ENCODE data around the gene DCTN3. TPM values are rescaled to one million over a fixed set of nuclear protein-coding genes. Genes with fewer than 3 reads are reported as not detected.

DCTN3 gene
- total and polyA plus RNA-seq, 2 of the 4 experiments (the other 2 are of a cell fraction) = 122 to 183 TPM

DNA sequence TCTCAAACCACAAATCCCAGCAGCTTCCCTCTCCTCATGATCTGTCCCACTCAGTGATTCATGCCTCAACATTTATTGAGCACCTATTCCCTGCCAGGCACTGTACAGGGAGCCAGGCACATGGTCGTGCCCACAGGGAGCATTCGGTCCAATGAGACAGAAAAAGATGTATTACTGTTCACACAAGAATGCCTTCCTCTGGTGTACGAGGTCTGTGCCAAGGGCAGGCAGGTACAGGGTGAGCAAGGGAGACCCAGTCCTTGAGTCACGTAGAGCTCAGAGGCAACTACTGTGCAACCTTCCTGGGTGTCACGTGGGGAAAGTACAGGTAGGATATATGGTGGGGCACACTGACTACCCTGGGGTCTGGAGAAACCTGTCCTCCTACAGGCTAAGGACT is 35.3 kb downstream of the DCTN3 start:
- H3K36me3 ChIP-seq (ENCODE audit: control insufficient read depth, insufficient read depth, low read length) = no peaks in the 10 kb centered on the region
- no peak overlapping the region for H3K4ac ChIP-seq (ENCODE audit: low read depth, low read length)
- H3K27me3 ChIP-seq (ENCODE audit: control insufficient read depth, insufficient read depth, low read length) = peaks cover 94% of the 10 kb centered on the region
- H3K56ac ChIP-seq (ENCODE audit: extremely low read depth, insufficient read depth, low read length) = no peak overlapping the region
- in situ Hi-C loops (cut with MboI; ENCODE audit: low sequenced_read_pairs) (no loop called here), intact Hi-C loops (cut with micrococcal nuclease) (no loop called here), dilution Hi-C loops (cut with HindIII; ENCODE audit: low sequenced_read_pairs, unreplicated experiment) (no loop called here)
- ATAC-seq (ENCODE audit: low read depth) (no peak), DNase-seq (no peak)
- H3K9ac ChIP-seq (ENCODE audit: low read depth, low read length) = no peak overlapping the region
- H3K79me1 ChIP-seq (ENCODE audit: low read depth in 1 of 2, low read length in 2 of 2) = no peaks in the 10 kb centered on the region
- H3K4me3 ChIP-seq (ENCODE audit: insufficient read depth, low read depth, low read length) = no peak overlapping the region
- no peaks in the 10 kb centered on the region; the same call in 1 of the 2 replicates for H3K4me1 ChIP-seq (ENCODE audit: control insufficient read depth, insufficient read depth, low read length)
- no peak overlapping the region for H4K5ac ChIP-seq (ENCODE audit: low read depth, low read length)
- H2BK120ac ChIP-seq (ENCODE audit: low read depth, low read length) = no peak overlapping the region
- peaks cover 5% of the 10 kb centered on the region for H4K20me1 ChIP-seq (ENCODE audit: insufficient read depth, low read length)
- no peak overlapping the region for H2BK5ac ChIP-seq (ENCODE audit: low read depth, low read length, poor library complexity, severe bottlenecking)
- H4K8ac ChIP-seq (ENCODE audit: low read depth in 2 of 2, low read length in 2 of 2) = no peak overlapping the region
- no peak overlapping the region for H3K14ac ChIP-seq (replicated peaks; ENCODE audit: low read depth, low read length)
- BruUV-seq (replicated peaks) = no TSS peak
- 80% methylated on average over 1 of the region's 5 CpGs; no CpG with 5 or more reads in 1 of the 2 experiments for WGBS, 2 experiments (ENCODE audit: extremely low coverage in 2 of 2, insufficient read length in 1 of 2)
- no peak overlapping the region for H3K4me2 ChIP-seq (ENCODE audit: low read depth, low read length)
- H2BK15ac ChIP-seq (ENCODE audit: low read depth, low read length) = no peak overlapping the region
- no peaks in the 10 kb centered on the region; the same call in 1 of the 2 replicates for H3K9me1 ChIP-seq (ENCODE audit: insufficient read depth, low read length)
- TF ChIP-seq MXI1 (IDR thresholded peaks at IDR 0.05; ENCODE audit: borderline replicate concordance, low read depth, low read length) (no peak), NFE2L2 (IDR thresholded peaks at IDR 0.05; ENCODE audit: low read depth, low read length) (no peak), RAD21 (IDR thresholded peaks at IDR 0.05; ENCODE audit: low read length) (no peak), CHD1 (IDR thresholded peaks at IDR 0.05; ENCODE audit: low read depth, low read length) (no peak), MAZ (IDR thresholded peaks at IDR 0.05; ENCODE audit: borderline replicate concordance, low read depth, low read length) (no peak), MAFK (IDR thresholded peaks at IDR 0.05; ENCODE audit: low read depth, low read length) (no peak)
- TF ChIP-seq, protein P1, sequence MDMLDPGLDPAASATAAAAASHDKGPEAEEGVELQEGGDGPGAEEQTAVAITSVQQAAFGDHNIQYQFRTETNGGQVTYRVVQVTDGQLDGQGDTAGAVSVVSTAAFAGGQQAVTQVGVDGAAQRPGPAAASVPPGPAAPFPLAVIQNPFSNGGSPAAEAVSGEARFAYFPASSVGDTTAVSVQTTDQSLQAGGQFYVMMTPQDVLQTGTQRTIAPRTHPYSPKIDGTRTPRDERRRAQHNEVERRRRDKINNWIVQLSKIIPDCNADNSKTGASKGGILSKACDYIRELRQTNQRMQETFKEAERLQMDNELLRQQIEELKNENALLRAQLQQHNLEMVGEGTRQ (IDR thresholded peaks at IDR 0.05; ENCODE audit: low read depth, low read length) = no peak
- no peak overlapping the region for H3K18ac ChIP-seq (ENCODE audit: low read depth, low read length)
- H2BK20ac ChIP-seq (ENCODE audit: low read depth, low read length) = no peak overlapping the region
- no peak overlapping the region for H3K23ac ChIP-seq (ENCODE audit: low read depth, low read length)
- H2AK9ac ChIP-seq (replicated peaks; ENCODE audit: low read depth, low read length, poor library complexity) = no peak overlapping the region
- no peak overlapping the region for H2AK5ac ChIP-seq (ENCODE audit: low read depth, low read length)
- no peak overlapping the region for H2AFZ ChIP-seq (replicated peaks; ENCODE audit: low read length, poor library complexity)
- POLR2A ChIA-PET (ENCODE audit: unreplicated experiment) = interaction anchor here (0.6 kb wide), 1 partner anchor 911 kb away, joined by 4 read pairs; no protein-coding TSS in a partner anchor
- no peaks in the 10 kb centered on the region for H3K9me3 ChIP-seq (ENCODE audit: control insufficient read depth, insufficient read depth, low read length)
- no peak overlapping the region for H4K91ac ChIP-seq (ENCODE audit: insufficient read depth, low read depth, low read length)
- CTCF ChIA-PET = no interaction called here
- no peak overlapping the region for H3K27ac ChIP-seq (ENCODE audit: insufficient read depth, low read length)

All from IMR-90 (cell line).